Measurements from ENCODE around the gene SLC1A3. TPM values are rescaled to one million over a fixed set of nuclear protein-coding genes. Genes with fewer than 3 reads are reported as not detected.

Gene SLC1A3
- total RNA-seq, 1 experiment from 2014 or later, result 6.6 TPM

DNA sequence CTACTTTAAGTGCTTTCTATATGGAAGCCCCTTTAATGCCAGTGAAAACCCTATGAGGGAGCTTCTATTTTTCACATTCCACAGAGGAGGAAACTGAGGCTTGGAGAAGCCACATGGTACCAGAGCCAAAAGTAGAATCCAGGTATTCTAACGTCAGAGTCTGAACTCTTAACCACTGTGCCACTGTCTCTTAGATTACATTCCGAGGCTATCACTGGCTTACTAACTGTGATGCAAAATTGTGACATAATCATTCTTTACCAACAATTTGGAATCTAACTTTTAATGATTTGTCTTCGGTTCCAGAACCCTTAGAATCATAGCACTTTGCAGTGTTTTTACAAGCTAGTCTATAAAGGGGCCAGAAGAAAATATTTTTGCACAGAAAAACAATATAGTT is 59.2 kb downstream of the SLC1A3 start:
- in situ Hi-C loops (cut with HindIII; ENCODE audit: low pct_unique_long_range_greater_than_20kb, low sequenced_read_pairs), result no loop called here

DNA sequence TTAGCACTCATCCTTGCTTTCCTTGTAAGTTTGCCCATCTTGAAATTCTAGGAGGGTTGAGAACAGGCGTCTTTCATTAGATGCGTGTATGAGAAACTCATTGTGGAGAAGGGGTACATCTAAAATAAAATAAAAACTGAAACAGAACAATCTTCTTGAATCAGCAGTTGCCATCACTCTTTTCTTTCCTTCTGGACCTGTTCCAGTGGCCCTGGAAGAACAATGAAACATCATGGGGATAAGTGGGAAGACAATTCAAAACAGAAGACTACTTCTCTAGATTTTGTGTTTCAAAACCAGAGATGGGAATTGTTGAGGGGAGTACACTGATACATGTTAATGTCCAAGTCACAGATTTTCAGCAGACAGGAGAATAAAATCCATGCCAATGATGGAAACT is 59.9 kb downstream of the SLC1A3 start:
- in situ Hi-C loops (cut with HindIII; ENCODE audit: low pct_unique_long_range_greater_than_20kb, low sequenced_read_pairs), result no loop called here
- no peak for DNase-seq (ENCODE audit: low read depth, low spot score)

More for the DNA sequence above, 59.2 kb downstream of the SLC1A3 start:
- DNase-seq (ENCODE audit: low read depth, low spot score), result no peak

DNA sequence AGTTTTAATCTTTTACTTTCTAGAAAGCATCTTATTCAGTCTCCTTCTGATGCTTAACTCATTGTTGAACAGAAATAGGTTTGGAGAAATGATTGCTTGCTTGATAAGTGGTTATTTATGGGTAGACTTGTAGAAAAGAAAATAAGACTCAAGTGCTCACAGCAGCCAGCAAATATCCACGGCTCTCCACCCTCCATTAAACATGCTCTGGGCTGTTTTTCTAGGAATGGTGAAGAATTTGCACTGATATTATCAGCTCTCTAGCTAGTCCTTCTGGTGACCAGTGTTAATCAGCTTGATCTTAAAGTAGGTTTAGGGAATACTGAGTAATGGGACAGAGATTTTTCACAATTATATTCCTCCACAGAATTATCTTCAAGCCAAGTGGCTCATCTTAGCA is 60.6 kb downstream of the SLC1A3 start:
- DNase-seq (ENCODE audit: low read depth, low spot score), result no peak
- in situ Hi-C loops (cut with HindIII; ENCODE audit: low pct_unique_long_range_greater_than_20kb, low sequenced_read_pairs), result no loop called here

DNA sequence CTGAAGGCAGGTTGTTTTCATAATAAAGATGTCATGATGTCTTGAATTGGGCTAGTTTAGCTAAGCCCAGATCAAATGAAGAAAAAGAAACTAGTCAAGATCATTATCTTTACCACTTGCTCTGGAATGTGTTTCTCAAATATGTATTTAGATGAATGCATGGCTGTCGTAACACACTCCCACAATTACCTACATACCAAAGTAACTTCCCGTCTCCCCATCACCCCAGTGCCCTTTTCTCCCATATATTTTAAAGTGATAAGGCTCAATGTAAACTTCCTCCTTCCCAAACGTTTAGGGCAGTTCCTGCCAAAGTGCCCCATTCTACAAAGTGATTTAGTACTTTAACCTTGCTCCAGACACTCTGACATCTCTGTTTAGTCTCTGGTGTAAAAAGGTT is 61.4 kb downstream of the SLC1A3 start:
- in situ Hi-C loops (cut with HindIII; ENCODE audit: low pct_unique_long_range_greater_than_20kb, low sequenced_read_pairs), result no loop called here
- no peak for DNase-seq (ENCODE audit: low read depth, low spot score)

DNA sequence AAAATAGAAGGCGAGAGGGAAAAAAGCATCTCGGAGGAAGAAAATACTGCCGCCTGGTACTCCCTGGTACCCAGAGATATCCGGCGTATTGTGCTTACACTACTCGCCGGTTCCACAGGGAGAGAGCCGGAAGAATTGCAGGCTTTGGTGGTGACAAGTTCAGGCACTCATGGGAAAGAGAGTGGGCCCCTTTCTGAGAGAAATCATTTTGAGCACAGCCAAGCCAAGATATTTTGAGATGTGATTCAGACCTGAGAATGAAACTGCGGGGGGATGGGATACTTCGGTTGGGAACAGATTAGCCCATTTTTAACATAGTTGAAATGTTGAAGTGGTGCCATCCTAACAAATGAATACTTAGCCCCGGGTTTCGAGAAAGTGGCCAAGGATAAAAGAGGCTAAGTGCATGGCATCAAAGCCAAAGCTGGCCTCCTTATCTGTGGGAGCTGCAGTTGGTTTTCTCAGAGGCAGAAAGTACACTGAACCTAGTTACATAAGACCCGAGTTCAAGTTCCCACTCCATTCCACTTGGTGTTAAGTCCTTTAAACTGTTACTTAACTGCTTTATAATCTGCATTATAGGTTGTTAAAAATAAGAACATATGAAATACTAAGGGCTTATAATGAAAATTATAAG is 62.7 kb downstream of the SLC1A3 start:
- no peak for DNase-seq (ENCODE audit: low read depth, low spot score)
- in situ Hi-C loops (cut with HindIII; ENCODE audit: low pct_unique_long_range_greater_than_20kb, low sequenced_read_pairs), result no loop called here

DNA sequence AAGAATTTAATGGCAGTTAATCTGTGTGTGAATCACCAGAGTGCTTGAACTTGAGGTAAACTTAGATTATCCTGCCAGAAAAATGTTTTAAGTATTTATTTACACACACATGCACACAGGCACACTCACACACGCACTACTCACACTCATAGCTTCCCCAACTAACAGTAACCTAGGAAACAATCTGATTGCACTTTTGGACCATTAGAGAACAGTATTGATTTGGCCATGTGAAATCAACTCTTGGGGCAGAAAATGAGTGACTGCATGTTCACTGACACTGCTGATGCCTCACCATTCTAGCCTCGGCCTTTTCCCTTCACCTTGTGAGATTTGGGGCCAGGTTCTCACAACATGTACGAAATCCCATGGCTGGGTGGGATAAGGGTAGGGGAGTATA is 64.1 kb downstream of the SLC1A3 start:
- in situ Hi-C loops (cut with HindIII; ENCODE audit: low pct_unique_long_range_greater_than_20kb, low sequenced_read_pairs), result no loop called here

DNA sequence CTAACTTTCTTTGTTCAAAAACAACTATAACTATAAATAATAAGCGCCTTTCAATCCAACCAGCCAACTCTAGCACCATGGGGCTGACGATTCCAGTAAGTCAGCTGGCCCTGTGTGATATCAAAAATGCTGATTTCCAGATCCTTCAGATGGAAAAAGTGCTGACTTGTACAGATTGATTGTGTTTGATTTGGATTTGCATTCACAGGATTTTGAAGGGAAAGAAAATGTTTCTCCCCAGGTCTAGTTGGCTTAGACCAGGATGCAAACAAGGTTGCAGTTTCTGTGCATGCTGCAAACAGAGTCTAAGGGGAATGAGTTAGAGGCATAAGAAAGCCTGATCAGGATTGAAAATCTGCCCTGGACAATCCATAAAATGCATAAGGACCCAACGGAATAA is 68.9 kb downstream of the SLC1A3 start:
- no peak for DNase-seq (ENCODE audit: low read depth, low spot score)
- in situ Hi-C loops (cut with HindIII; ENCODE audit: low pct_unique_long_range_greater_than_20kb, low sequenced_read_pairs), result no loop called here

More for the DNA sequence above, 64.1 kb downstream of the SLC1A3 start:
- no peak for DNase-seq (ENCODE audit: low read depth, low spot score)

DNA sequence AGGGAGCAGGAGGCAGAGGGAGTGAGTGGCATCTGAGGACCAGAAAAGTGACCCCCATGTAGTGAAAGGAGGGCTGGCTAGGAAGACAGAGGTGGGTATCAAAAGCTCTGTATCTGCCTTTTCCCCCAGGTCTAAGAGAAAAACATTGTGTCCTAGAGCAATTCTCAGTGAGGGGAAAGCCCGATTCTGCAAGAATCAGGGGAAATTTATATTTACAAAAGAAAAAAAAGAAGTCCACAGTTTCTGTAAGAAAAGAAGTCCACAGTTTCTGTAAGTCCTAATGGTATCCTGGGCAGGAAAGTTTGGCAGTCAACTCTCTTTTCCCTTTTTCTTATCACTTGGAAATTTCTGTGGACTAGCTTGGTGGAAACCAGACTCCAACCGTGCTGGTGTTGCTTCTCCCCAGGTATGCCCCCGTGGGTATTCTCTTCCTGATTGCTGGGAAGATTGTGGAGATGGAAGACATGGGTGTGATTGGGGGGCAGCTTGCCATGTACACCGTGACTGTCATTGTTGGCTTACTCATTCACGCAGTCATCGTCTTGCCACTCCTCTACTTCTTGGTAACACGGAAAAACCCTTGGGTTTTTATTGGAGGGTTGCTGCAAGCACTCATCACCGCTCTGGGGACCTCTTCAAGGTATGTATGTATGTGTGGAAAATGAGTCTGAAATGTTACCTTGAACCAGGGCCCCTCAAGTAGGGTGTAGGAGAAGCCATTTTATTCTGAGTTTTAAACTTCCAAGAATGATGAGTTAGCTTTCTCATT is 73.0 kb downstream of the SLC1A3 start:
- in situ Hi-C loops (cut with HindIII; ENCODE audit: low pct_unique_long_range_greater_than_20kb, low sequenced_read_pairs), result no loop called here
- no peak for DNase-seq (ENCODE audit: low read depth, low spot score)

DNA sequence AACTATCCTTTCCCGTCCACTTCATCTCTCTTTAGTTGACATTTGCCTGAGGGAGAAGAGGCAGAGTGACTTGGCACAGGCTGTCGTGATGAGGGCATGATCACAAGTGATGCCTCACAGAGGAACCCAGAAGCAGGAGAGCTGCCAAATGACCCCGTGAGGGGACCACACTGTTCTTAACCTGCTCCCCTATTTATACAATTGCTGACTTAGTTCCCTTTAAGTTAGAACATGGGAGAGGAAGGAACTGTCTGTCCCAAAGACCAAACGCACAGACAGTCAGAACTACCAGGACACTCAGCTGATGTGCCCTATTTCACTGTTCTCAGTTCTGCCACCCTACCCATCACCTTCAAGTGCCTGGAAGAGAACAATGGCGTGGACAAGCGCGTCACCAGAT is 73.7 kb downstream of the SLC1A3 start:
- in situ Hi-C loops (cut with HindIII; ENCODE audit: low pct_unique_long_range_greater_than_20kb, low sequenced_read_pairs), result no loop called here
- DNase-seq (ENCODE audit: low read depth, low spot score), result no peak

DNA sequence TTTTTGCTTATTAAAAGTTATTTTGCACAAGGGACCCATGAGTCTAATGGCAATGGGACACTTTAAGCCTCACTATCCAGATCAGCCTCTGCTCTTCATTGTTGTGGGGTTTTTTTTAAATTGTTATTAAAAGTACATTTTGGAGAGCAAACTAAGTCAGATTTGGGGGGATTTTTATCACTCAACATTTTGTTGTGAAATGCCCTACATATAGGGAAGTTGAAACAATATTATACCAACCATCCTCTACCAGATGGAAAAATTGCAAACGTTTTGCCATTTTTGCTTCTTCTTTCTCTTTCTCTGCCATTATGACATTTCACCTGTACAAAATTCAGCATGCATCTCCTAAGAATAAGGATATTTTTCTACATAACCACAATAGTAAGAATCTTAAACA is 75.3 kb downstream of the SLC1A3 start:
- no peak for DNase-seq (ENCODE audit: low read depth, low spot score)
- in situ Hi-C loops (cut with HindIII; ENCODE audit: low pct_unique_long_range_greater_than_20kb, low sequenced_read_pairs), result no loop called here

DNA sequence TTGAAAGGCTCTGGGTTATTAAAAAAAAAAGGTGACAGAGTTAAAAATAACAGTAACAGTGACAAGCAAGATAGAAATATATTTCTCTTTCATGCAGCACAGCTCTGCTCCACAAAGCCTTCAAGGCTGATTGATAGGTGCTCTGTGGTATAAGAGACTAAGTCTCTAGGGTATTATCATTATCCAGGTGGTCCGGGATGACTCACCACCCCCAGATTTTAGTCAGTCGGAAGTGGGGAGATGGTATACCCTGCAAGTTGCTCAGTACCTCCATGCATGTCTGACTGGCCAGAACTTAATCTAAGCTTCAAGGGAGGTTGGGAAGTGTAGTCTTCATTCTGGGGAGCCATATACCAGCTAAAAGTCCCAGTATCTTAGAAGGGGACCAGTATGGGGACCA is 76.1 kb downstream of the SLC1A3 start:
- in situ Hi-C loops (cut with HindIII; ENCODE audit: low pct_unique_long_range_greater_than_20kb, low sequenced_read_pairs), result no loop called here

DNA sequence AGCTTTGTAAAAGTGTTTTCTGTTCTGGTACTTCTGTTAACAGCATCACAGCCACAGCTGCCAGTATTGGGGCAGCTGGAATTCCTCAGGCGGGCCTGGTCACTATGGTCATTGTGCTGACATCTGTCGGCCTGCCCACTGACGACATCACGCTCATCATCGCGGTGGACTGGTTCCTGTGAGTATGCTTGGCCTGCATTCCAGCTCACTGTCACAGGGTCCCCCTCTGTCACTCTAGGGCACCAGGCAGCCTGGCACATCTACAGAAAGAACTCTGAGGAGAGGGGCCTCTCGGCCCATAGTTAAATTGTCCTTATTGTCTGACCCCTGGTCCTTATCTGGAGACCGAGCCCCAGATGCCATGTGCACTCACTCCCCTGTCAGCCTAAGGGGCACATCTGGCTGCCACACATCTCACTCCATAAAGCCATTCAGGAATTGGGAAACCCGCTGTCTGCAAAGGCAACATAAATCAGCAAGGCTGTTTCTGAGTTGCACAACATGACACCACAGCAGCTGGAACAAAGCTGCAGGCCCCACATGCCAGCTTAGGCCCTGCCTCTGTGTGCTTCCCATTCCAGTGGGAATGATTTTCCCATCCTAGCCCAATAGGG is 77.5 kb downstream of the SLC1A3 start:
- no peak for DNase-seq (ENCODE audit: low read depth, low spot score)
- in situ Hi-C loops (cut with HindIII; ENCODE audit: low pct_unique_long_range_greater_than_20kb, low sequenced_read_pairs), result no loop called here

More for the DNA sequence above, 76.1 kb downstream of the SLC1A3 start:
- DNase-seq (ENCODE audit: low read depth, low spot score), result no peak

DNA sequence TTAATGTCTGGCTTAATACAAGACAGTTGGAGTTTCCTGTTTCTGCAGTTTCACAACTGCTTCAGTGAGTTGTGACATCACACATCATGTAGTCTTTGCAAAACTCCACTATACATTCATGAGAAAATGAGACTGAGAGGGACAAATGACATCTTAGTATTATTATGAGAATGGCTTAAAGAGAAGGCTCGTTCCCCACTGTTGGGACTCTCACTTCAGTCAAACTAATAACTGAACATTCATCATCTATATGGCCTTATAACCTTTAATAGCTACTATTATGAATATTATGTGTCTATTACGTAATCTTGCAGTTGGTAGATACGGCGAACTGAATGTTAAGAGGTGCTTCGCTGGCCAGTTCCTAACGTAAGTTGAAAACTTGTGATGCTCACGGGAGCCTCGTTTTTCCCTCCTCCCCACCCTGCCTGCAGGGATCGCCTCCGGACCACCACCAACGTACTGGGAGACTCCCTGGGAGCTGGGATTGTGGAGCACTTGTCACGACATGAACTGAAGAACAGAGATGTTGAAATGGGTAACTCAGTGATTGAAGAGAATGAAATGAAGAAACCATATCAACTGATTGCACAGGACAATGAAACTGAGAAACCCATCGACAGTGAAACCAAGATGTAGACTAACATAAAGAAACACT is 79.4 kb downstream of the SLC1A3 start:
- in situ Hi-C loops (cut with HindIII; ENCODE audit: low pct_unique_long_range_greater_than_20kb, low sequenced_read_pairs), result no loop called here
- DNase-seq (ENCODE audit: low read depth, low spot score), result no peak

DNA sequence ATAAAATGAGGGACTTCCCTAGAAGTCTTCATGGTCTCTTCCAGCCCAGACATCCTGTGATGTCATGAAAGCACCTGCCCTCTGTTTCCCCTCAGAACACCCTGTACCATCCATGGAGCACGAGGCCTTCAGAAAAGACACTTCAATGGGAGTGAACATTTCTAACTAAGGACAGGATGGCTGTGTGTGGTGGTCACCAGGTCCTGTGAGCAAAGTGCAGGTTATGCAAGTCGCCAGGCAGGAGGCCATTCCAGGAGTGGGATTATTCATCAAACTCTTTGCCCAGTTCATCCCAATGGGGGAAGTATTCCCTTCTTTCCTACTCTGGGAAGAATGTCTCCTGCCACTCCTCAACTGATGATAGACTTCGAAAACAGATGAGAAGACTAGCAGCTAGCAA is 80.5 kb downstream of the SLC1A3 start:
- in situ Hi-C loops (cut with HindIII; ENCODE audit: low pct_unique_long_range_greater_than_20kb, low sequenced_read_pairs), result no loop called here
- no peak for DNase-seq (ENCODE audit: low read depth, low spot score)

DNA sequence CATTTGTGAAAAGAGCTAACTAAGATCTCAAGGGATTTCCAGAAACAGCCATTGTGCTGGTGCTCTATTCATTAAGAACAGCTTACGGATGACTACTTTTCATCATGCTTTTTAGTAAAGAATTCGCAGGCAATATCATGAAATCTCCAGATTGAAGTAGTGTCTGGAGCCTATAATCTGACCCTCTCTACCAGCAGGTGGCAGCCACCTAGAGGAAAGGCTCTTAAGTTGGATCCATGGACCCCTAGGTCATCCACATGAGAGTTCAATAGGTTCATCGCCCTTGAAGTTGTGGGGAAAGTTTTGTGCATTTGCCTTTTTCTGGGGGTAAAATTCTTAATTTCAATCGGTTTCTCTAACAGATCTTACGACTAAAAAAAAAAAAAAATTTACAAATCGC is 82.3 kb downstream of the SLC1A3 start:
- in situ Hi-C loops (cut with HindIII; ENCODE audit: low pct_unique_long_range_greater_than_20kb, low sequenced_read_pairs), result no loop called here
- peak; percentile 64 for DNase-seq (ENCODE audit: low read depth, low spot score)

DNA sequence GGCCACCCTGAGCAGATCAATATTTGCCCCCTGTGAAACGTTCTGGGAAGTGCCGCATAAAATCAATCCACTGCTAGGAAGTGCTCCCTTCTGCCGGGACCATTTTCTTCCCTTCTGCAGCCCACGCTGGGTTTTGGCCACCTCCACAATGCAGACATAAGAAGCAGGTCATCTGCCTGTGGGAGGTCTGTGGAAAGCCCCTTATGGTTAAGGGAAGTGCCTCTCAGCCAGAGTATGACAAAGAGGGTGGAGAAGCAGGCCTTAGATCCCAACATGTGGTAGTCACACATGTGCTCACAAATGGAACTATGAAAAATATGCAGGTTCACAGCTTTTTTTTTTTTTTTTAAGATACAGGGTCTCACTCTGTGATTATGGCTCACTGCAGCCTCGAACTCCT is 82.8 kb downstream of the SLC1A3 start:
- DNase-seq (ENCODE audit: low read depth, low spot score), result no peak
- in situ Hi-C loops (cut with HindIII; ENCODE audit: low pct_unique_long_range_greater_than_20kb, low sequenced_read_pairs), result no loop called here

DNA sequence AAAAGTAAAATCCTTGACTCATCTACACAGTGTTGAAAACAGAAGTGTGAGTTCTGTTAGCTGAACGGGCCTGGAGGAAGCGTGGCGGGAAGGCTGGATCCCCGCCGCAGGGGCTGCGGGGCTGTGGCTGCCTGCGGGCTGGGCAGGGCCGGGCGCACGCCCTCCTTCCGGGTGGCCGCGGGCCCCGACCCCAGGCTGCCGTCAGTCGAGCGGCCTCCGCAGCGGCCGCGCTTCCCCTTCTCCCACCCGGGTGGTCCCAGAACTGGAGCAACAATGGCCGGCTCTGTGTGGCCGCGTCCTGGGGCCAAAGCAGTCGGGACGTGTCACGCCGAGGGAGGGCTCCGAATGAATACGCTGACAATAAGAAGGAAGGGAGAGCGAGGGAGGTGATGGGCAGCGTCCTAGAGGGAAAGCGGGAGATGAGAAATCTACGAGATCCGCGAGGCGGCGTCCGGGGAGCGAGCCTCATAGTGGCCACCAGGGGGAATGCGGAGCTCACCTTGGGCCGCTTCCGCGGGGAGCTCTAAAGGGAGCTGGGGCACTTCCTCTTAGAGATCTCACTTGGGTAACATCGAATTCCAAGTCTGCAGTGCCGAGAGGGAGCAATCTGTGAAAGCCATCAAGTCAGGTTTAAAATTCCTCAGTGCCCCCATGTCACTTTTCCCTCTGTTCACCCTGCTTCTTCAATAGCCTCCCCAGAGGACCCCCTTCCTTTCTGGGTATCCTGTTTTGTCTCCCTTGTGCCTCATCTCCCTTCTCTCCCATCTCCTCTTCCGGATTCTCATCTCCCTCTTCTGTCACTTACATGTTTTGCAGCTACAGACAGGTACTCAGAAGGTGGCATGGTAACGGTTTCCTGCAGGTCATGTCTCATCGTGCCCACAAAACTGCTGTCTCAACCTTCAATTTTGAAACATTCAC is 83.9 kb downstream of the SLC1A3 start:
- peak; percentile 86 for DNase-seq (ENCODE audit: low read depth, low spot score)
- in situ Hi-C loops (cut with HindIII; ENCODE audit: low pct_unique_long_range_greater_than_20kb, low sequenced_read_pairs), result no loop called here
